ENCODE results near the gene E2F4.
A peak's percentile ranks its signal among the peaks of the same experiment; 100 is the strongest.

Gene E2F4

DNA sequence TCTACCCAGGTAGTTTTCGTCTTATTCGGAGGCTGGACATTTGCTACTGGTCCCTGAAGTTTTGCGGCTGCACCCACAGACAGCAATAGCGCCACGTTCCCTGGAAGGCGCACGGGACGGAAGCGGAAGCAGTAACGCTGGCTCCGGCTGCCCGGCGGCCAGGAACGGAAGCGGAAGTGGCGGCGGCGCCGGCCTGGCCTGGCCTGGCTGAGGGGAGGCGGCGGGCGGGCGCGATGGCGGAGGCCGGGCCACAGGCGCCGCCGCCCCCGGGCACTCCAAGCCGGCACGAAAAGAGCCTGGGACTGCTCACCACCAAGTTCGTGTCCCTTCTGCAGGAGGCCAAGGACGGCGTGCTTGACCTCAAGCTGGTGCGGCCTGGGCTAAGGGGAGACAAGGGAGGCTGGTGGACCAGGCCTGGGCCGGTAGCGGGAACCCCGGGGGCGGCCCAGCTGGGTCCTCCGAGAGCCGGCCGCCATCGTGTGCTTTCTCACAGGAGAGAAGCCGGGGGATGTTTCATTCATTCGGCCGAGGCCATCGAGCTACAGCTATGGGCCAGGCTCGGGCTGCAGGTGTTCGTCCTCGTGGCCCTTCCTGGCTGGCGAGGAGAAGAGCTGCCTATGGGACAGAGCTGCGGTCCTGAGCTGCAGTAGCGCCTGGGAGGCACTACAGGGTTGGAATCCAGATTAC, at the start of gene E2F4:
TSS of gene E2F4 (plus strand) at position 161 of the 687 bp plus-strand sequence. CDS start at position 234, 73 bp downstream.
- DNase-seq (ENCODE audit: low read depth) = peak; percentile 78

DNA sequence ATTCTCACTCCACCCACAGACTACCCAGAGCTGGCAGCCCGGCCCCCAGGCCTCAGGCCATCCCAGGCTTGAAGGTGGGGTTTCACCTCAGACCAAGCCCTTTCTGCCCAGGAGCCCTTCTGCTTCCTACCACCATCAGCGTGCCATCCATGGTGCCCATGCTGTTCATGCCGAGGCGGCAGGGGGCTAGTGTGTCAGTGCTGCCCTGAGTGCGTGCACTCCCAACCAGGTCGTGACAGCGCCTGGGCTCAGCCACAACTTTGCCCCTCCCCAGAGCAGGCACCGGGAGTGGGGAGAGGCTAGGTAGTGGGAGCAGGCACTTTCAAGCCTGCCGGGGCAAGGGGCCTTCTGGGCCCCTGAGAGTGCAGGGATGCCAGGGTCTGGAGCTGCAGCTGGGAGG, 49.6 kb upstream of the E2F4 start:
- no peak for DNase-seq (ENCODE audit: low read depth)

DNA sequence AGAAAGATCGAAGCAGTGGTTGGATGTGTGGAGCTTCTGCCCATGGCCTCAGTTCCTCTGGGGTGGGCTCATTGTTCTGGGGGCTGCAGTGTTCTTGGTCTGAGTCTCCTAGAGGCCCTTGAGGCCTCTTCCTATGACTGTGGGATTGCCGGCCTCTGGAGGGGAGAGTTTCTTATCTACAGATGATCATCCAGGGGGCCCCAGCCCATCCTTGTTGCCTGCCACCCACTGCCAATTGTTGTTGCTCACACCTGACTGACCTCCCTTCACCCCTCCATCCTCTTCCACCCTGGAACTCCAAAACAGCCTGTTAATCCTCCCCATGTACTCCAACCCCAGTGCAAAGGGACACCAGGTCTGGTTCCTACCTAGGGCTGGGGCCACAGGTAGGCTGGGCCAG, 47.0 kb upstream of the E2F4 start:
- DNase-seq (ENCODE audit: low read depth) = no peak

DNA sequence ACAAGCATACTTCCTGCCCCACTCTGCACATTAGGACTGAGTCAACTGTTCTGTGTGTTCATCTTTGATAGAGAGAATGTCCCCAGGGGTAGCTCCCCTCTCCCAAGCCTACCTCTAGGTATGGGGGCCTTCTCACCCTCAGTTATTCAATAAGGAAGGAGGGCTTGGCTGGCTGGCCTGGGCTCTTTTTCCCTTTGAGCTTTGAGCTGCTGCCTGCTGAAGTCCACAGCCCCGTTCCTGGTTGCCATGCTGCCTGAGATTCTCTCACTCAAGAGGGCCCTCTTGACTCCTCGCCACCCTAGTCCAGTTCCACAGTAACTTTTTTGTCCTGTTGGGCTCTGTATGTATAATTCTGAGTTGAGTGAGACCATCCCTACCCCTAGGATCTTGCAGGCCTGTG, 46.2 kb upstream of the E2F4 start:
- no peak for DNase-seq (ENCODE audit: low read depth)

DNA sequence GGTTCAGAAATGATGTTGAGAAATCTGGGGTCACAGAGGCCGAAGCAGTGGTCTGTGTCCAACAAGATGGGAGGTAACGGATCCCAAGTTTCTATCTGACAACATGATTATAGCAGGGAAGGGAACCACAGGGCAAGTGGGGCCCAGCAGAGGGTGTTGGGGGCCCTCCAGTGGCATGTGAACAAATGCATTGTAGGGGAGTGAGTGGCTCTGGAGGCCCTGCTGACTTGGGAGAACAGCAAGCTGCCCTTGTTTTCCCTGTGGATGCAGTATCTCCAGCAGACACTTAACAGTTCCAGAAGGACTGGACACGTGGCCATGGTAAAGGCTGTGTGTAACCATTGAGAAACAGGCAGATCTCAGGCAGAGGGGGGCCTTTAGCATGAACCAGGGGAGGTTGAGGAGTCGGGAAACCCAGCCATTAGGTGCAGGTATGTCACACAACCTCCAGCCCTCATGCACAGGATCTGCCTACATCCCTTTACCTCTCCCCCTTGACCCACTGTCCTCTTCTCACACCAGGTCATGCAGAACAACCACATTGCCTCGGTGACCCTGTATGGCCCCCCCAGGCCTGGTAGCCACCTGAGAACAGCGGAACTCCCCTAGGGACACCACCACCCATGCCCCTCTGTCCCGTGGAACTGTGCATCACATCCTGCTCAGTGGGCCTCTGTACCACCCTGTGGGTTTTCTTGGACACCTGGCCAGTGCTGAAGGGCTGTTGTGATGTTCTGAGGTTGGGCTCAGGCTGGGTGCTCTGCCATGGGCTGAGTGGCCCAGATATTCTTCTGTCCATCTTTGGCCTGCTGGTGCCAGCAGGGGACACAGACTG, 45.2 kb upstream of the E2F4 start:
- no peak for DNase-seq (ENCODE audit: low read depth)

DNA sequence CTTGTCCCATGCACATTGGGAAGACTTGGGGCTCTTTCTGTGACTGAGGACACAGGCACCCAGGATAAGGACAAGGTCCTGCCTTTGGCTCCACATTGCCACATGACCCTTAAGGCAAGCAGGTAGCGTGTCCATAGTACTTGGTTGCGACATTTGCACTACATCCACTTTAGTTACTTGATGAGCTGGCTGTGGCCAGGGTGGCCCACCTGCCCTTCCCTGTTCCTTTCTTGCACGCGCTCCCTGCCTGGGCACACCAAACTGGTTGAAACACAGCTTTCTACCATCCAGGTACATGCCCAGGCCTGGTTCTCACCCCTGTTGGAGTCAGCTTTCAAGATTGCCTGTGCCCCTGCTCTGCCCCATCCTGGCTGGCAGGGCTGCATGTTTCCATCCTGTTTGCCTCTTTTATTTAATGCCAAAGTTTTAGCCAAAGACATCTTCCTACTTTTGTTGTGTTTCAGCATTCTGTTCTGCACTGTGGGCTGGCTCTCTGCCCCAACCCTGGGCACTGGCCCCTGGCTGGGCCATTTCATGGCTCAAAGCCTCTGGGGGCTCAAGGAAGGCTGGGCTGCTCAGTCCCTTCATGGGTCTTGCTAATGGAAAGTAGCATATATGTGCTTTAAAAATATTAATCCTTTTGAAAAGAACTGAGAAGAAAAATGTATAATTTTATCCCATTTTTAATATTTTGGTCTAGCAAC, 44.4 kb upstream of the E2F4 start:
- no peak for DNase-seq (ENCODE audit: low read depth)

- no peak for DNase-seq (ENCODE audit: low read depth)
Observed at GRCh38 chr16:67148221-67148620, 43.7 kb upstream of the E2F4 start.

DNA sequence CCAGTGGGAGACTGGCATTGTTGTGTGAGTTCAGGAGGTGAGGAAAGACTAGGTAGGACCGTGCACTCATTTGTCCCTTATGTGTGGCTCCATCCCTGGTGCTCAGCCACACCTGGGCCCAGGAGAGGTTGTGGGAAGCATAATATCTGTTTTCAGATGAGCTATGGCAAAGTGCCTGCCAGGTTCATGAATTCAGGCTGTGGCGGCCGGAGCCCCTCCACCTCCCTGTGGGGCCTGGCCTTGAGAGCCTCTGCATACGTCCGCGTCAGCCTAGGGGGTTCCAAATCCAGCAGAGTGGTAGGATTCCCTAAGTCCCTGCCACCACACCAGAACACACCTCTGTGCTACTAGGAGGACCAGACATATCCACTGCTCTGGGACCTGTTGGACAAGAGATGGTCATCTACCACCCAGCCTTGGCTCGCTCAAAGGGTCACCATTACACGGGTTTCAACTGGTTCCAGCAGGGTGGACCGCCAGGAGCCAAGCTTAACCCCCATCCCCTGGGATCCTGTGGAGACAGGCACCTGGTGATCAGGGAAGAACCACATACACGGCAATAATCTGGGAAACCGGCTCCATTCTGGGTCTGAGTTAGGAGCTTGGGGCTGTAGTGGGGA, 43.2 kb upstream of the E2F4 start:
- DNase-seq (ENCODE audit: low read depth) = no peak

- no peak for DNase-seq (ENCODE audit: low read depth)
Observed at GRCh38 chr16:67149276-67150046, 42.5 kb upstream of the E2F4 start.

DNA sequence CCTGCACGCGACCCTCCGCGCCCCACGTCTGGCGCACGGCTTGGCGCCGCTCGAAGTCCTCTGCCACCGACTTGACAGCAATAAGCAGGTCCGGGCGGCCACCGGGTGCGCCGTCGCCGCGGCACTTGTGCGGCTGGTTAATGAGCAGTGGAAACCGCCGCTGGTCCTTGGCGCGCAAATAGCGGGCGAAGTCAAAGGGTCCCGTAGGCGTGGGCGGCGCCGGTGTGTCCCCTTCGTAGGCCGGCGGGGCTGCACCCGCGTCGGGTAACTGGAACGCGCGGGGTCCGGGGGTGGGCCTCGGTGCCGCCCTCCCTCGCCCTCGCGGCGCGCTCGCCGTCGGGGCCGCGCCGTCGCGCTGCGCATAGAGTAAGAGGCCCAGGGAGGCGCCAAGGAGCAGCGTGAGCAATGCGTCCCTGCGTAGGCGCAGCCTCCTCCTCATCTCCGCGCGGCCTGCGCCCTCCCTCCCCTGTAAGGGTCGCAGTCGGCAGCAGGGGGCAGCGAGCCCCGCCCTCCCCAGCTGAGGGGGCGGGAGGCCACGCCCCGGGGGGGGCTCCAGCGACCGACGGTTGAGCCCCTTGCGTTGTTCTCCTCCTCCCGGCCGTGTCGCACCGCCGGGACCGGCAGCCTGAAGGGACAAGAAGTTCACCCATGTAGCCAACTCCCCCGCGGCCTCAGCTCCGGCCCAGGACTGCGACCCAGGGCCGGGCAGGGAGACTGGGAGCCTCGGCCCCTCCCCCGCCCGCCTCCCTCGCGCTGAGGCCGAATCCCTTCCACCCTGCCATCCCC, 41.7 kb upstream of the E2F4 start:
- peak; percentile 63 for DNase-seq (ENCODE audit: low read depth)

DNA sequence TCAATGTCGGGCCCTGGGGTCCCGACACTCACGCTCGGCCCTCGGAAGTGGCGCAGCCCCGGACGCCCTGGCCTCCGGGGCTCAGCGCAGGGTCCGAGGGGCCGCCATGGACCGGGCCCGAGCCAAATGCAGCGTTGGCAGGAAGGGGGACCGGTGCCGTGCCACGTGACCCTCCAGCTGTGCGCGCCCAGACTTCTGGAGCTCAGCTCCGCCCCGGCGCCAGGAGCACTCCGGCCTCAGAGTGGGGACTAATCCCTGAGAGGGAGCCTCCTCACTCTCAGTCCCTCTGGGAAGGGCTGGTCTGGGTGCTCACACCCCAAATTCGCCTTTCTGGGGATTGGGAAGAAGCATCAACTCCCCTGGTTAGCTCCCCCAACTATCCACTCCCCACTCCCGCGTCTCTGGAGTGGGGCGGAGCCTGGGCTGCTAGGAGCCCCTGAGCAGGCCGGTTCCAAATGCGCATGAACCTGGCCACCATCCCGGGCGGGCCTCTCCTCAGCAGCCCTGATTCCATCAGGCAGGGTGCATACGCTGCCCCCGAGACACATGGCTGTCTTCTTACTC, 41.0 kb upstream of the E2F4 start, which contains the start of gene B3GNT9:
TSS of gene B3GNT9 (minus strand) at position 166 of the 564 bp plus-strand sequence. CDS start 513 bp downstream, outside the sequence.
- no peak for DNase-seq (ENCODE audit: low read depth)

DNA sequence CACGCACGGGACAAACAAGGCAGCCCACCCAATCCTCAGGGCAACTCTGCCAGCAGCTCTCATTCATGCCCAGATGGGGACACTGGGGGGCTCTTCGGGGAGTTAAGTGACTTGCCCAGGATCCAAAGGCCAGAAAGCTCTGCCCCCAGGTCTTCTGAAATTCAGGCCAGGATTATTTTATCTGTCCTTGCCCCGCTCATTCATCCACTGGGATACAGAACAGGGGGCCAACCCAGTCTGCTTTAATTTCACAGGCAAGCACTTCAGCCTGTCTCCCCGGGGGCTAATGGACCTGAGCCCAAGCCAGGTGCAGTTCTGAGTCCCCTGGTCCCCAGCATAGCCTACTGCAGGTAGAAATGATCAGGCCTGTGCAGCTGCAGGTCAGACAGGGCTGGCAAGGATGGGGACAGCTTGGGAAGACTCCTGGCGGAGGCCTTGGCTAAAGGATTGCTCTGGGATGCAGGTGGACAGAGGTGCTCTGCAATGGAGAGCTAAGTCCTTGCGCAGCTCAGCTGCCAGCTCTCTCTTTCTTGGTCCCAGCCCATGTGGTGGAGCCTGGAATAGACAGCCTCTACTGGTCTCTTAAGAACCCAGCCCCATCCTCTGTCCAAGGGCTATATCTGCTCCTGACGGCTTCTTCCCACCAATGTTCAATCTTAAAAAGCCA, 40.4 kb upstream of the E2F4 start:
- DNase-seq (ENCODE audit: low read depth) = no peak

DNA sequence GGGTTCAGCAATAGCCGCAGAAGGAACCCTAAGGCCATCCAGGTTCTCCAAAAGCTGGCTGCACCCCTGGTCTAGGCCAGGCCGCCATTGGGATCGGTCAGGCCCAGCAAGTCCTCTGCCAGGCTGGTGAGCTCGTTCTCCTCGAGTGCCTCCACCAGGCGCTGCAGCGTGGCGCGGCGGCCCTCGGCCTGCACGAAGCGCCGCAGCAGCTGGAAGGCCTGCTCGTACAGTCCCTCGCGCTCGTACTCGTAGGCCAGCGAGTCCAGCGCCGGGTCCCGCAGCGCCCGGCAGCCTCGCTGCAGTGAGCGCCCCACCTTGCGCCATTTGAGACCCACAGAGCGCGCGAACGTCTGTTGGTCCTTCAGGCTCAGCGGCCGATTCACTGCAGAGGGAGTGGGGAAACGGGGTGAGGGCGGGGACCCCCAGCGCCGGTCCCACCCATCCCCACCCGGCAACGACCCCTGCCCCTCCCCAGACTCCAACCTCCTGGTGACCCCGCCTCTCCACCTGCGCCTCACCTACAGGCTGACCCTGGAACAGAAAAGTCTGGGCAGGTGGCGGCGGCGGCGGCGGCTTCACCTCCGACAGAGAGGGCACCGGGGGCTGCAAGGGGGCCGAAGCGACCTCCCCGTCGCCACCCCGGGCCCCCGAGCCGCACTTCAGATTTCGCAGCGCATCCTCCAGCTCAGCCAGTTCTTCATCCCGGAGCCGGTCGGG, 37.2 kb upstream of the E2F4 start:
- no peak for DNase-seq (ENCODE audit: low read depth)

GRCh38 chr16:67155295-67156142, 36.4 kb upstream of the E2F4 start:
- DNase-seq (ENCODE audit: low read depth) = peak; percentile 71

DNA sequence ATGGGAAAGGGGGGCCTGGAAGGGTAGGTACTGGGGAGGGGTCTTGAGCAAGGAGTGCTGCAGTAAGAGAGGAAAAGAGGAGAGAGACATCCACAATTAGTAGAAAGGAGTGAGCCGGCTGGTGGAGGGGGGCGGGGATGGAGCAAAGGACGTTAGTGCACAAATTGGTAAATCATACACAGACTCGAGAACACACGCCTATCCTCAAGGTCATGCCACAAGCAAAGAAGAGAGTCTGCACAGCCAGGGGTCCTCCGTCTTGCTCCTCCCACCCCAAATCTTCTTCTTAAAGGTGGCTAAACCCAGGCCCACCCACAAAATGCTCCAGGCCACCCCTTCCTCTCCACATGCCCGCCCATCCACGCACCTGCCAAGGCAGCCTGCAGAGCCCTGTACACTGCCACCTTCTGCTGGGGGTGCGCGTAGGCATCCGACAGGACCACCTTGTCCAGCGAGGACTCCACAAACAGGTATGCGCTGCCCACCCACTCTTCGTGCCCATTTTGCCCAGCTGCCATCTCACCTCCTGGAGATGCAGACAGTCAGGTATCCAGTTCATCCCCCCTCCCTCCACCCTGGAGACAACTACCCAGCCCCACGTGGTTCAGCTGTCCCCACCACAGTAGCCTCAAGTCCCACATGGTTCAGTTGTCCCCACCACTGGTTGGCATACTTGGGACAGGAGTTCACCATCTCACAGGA, 35.7 kb upstream of the E2F4 start:
- no peak for DNase-seq (ENCODE audit: low read depth)

GRCh38 chr16:67157106-67157748, 34.7 kb upstream of the E2F4 start:
- DNase-seq (ENCODE audit: low read depth) = no peak

Data from stimulated activated CD4-positive, alpha-beta T cell treated with anti-CD3 and anti-CD28 coated beads, Interleukin-2, amount 100 ng/mL, for 4 hours (primary cell).